Transverse colon (tissue), 3 donors: Measurements from ENCODE around the gene IGF2BP3.

Source experiments
- CTCF ChIP-seq, 5 experiments: fragments of 200-600 bp in 3 of 5; fragments of 450-650 bp in 2 of 5; sonication (generic) in 3 of 5; IDR thresholded peaks; 1 replicate in 2 of 5; 2 replicates in 3 of 5; pipeline ENCODE4 v1.5.1; 2016 to 2017; ENCODE audit warnings: antibody characterized with exemption in 5 of 5, inconsistent platforms in 3 of 5, mild to moderate bottlenecking in 2 of 5, moderate library complexity in 1 of 5
- POLR2A ChIP-seq: fragments of 450-650 bp; IDR thresholded peaks from one replicate; pipeline ENCODE4 v1.6.1; 2016; ENCODE audit warnings: antibody characterized with exemption, mild to moderate bottlenecking, moderate library complexity

- no peak for TF ChIP-seq POLR2A
- no peak for TF ChIP-seq CTCF (IDR thresholded peaks at IDR 0.05)
These were observed 124.0 kb downstream of the IGF2BP3 start for GRCh38 chr7:23346316-23346715.
